H1 (cell line): ENCODE results near the gene RTP2.
A peak's percentile ranks its signal among the peaks of the same experiment; 100 is the strongest.

Experiments used
- CEBPB ChIP-seq: IDR thresholded peaks from 2 replicates; pipeline ENCODE4 v1.6.1; 2012; ENCODE audit warnings: low read depth, low read length
- EP300 ChIP-seq, 2 experiments: IDR thresholded peaks; 1 replicate in 1 of 2; 2 replicates in 1 of 2; pipeline ENCODE4 v1.6.1; 2011 to 2012; ENCODE audit warnings: low read depth in 2 of 2, low read length in 2 of 2, mild to moderate bottlenecking in 2 of 2, borderline replicate concordance in 1 of 2, inconsistent platforms in 1 of 2, moderate library complexity in 1 of 2
- HDAC2 ChIP-seq, 2 experiments: fragments of 300-600 bp in 1 of 2; sonication (generic) in 1 of 2; IDR thresholded peaks; 2 replicates each; pipeline ENCODE4 v1.6.1; 2011 to 2012; ENCODE audit warnings: low read depth in 2 of 2, low read length in 2 of 2, mild to moderate bottlenecking in 2 of 2, moderate library complexity in 2 of 2, borderline replicate concordance in 1 of 2, inconsistent platforms in 1 of 2
- POLR2A ChIP-seq, 2 experiments: IDR thresholded peaks; 1 replicate in 1 of 2; 2 replicates in 1 of 2; pipeline ENCODE4 v1.6.1; 2011; ENCODE audit warnings: low read depth in 2 of 2, low read length in 2 of 2, mild to moderate bottlenecking in 2 of 2; ENCODE audit errors: control extremely low read depth in 1 of 2
- TAF1 ChIP-seq: IDR thresholded peaks from 2 replicates; pipeline ENCODE4 v1.6.1; 2011; ENCODE audit warnings: mild to moderate bottlenecking, low read depth, low read length
- TEAD4 ChIP-seq: IDR thresholded peaks from 2 replicates; pipeline ENCODE4 v1.6.1; 2012; ENCODE audit warnings: low read depth, low read length, inconsistent platforms, mixed read lengths
- ZNF274 ChIP-seq: IDR thresholded peaks from 2 replicates; pipeline ENCODE4 v1.7.0; 2012; ENCODE audit warnings: low read length, borderline replicate concordance; ENCODE audit errors: extremely low read depth
- TF ChIP-seq, protein P1 (sequence below), 3 experiments: IDR thresholded peaks; 1 replicate in 2 of 3; 2 replicates in 1 of 3; pipeline versions ENCODE4 v1.5.1 to v1.6.1; 2011; ENCODE audit warnings: low read length in 3 of 3, mild to moderate bottlenecking in 3 of 3, inconsistent platforms in 2 of 3, low read depth in 1 of 3, moderate library complexity in 1 of 3; ENCODE audit not compliant: insufficient read depth in 1 of 3; ENCODE audit errors: control extremely low read depth in 1 of 3

DNA sequence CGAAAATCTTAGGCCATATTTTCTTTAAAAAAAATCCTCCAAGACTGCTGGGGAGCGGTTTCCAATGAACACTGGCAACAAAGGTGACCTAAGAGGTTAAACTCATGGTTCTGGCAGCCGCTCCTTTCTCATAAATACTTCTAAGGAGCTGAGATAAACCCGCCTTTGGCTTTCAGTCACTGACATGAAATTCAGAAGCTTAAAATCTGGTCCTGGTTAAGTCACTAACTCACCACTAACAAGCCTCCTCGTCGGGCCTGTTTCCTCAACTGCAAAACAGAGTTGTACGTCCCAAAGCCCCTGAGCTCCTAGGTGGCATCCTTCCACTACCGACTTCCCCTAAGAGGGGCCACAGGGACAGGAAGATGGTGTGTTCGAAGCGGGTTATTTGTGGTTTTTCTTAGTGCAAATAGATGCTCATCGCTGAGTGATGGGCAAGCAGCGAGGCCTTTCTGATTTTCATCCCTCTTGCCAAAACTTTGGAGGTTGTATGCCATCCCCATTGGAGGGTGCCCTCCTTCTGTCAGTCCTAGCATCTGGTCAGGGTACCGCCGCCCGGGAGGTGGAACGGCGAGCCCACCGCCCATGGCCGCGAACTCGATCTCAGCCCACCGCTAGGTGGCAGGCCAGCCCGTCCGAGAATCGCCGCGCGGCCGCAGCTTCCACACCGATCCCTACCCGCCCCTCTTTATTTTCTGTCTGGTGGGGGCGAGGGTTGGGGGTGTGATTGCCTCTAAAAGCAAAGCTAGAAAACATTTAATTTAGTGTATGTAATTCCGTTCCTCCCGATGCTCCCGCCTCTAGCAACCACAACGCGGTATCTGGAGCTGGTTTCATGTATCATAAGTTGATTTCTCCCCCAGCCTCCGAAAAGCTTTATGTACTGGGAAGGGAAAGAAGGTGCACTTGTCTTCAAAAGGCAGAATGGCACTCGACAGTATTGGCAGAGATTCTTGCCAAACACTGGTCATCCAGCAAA, 38.4 kb upstream of the RTP2 start:
- TF ChIP-seq TAF1 (no peak), CEBPB (no peak), TEAD4 (no peak), POLR2A (IDR thresholded peaks at IDR 0.05; ENCODE audit: control extremely low read depth in 1 of 2, low read depth in 2 of 2, low read length in 2 of 2) (no peak), EP300 (IDR thresholded peaks at IDR 0.05; ENCODE audit: borderline replicate concordance in 1 of 2, low read depth in 2 of 2, low read length in 2 of 2) (no peak), HDAC2 (IDR thresholded peaks at IDR 0.05; ENCODE audit: borderline replicate concordance in 1 of 2, low read depth in 2 of 2, low read length in 2 of 2) (no peak; a peak in 1 of 4 replicates), ZNF274 (no peak)
- TF ChIP-seq, protein P1, sequence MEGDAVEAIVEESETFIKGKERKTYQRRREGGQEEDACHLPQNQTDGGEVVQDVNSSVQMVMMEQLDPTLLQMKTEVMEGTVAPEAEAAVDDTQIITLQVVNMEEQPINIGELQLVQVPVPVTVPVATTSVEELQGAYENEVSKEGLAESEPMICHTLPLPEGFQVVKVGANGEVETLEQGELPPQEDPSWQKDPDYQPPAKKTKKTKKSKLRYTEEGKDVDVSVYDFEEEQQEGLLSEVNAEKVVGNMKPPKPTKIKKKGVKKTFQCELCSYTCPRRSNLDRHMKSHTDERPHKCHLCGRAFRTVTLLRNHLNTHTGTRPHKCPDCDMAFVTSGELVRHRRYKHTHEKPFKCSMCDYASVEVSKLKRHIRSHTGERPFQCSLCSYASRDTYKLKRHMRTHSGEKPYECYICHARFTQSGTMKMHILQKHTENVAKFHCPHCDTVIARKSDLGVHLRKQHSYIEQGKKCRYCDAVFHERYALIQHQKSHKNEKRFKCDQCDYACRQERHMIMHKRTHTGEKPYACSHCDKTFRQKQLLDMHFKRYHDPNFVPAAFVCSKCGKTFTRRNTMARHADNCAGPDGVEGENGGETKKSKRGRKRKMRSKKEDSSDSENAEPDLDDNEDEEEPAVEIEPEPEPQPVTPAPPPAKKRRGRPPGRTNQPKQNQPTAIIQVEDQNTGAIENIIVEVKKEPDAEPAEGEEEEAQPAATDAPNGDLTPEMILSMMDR (IDR thresholded peaks at IDR 0.05; ENCODE audit: control extremely low read depth in 1 of 3, insufficient read depth in 1 of 3, low read depth in 1 of 3, low read length in 3 of 3), result peak; percentile 81 to 92 (median 85)
